ENCODE data around the gene SYNPO2. TPM values are rescaled to one million over a fixed set of nuclear protein-coding genes. Genes with fewer than 3 reads are reported as not detected.

The SYNPO2 gene
- total and polyA plus RNA-seq, 8 donors, result 2.8 to 30.7 (median 4.6) TPM

GRCh38 chr4:118987959-118988634 is 99.4 kb downstream of the SYNPO2 start:
- H3K4me3 ChIP-seq, result no peak overlapping the region
- no peaks in the 10 kb centered on the region for H3K36me3 ChIP-seq
- DNase-seq, result no peak
- peaks cover 0 to 6% of the 10 kb centered on the region in 2 donors for H3K4me1 ChIP-seq
- H3K27me3 ChIP-seq, result no peaks in the 10 kb centered on the region
- intact Hi-C loops (cut with DNase I), result no loop called here
- ATAC-seq, result peak; percentile 55
- H3K27ac ChIP-seq, result peak overlapping the region in 1 of 2 donors; percentile 49
- no peak for TF ChIP-seq CTCF (IDR thresholded peaks at IDR 0.05)
- no peaks in the 10 kb centered on the region for H3K9me3 ChIP-seq

GRCh38 chr4:118988635-118988972 is 100.0 kb downstream of the SYNPO2 start:
- DNase-seq (no peak), ATAC-seq (peak; percentile 37)
- Histone ChIP-seq H3K27ac (peak overlapping the region; percentile 20 to 49), H3K9me3 (no peaks in the 10 kb centered on the region), H3K36me3 (no peaks in the 10 kb centered on the region), H3K27me3 (no peaks in the 10 kb centered on the region), H3K4me1 (peaks cover 0 to 6% of the 10 kb centered on the region in 2 donors), H3K4me3 (no peak overlapping the region)
- TF ChIP-seq CTCF (IDR thresholded peaks at IDR 0.05), result no peak
- intact Hi-C loops (cut with DNase I), result no loop called here

GRCh38 chr4:118989098-118990080 is 100.7 kb downstream of the SYNPO2 start:
- Histone ChIP-seq H3K4me1 (peaks cover 0 to 6% of the 10 kb centered on the region in 2 donors), H3K36me3 (no peaks in the 10 kb centered on the region), H3K27me3 (no peaks in the 10 kb centered on the region), H3K9me3 (no peaks in the 10 kb centered on the region), H3K4me3 (no peak overlapping the region), H3K27ac (peak overlapping the region; percentile 20 to 49)
- DNase-seq (no peak), ATAC-seq (peak; percentile 71)
- no peak for TF ChIP-seq CTCF (IDR thresholded peaks at IDR 0.05)
- intact Hi-C loops (cut with DNase I), result no loop called here

GRCh38 chr4:118991686-118992085 is 103.0 kb downstream of the SYNPO2 start:
- ATAC-seq (no peak), DNase-seq (no peak)
- no peak for TF ChIP-seq CTCF (IDR thresholded peaks at IDR 0.05)
- Histone ChIP-seq H3K27me3 (no peaks in the 10 kb centered on the region), H3K4me1 (peaks cover 0 to 6% of the 10 kb centered on the region in 2 donors), H3K4me3 (no peak overlapping the region), H3K9me3 (no peaks in the 10 kb centered on the region), H3K36me3 (no peaks in the 10 kb centered on the region), H3K27ac (no peak overlapping the region)
- intact Hi-C loops (cut with DNase I), result no loop called here

- no peak for TF ChIP-seq CTCF (IDR thresholded peaks at IDR 0.05)
- Histone ChIP-seq H3K27ac (no peak overlapping the region), H3K4me1 (peaks cover 0 to 6% of the 10 kb centered on the region in 2 donors), H3K36me3 (no peaks in the 10 kb centered on the region), H3K4me3 (no peak overlapping the region), H3K27me3 (no peaks in the 10 kb centered on the region), H3K9me3 (no peaks in the 10 kb centered on the region)
- intact Hi-C loops (cut with DNase I), result no loop called here
- DNase-seq, result no peak
- ATAC-seq, result no peak
Measured at GRCh38 chr4:118992149-118992548, 103.5 kb downstream of the SYNPO2 start.

All from left lung (tissue), 10 donors.